ENCODE data around the gene OR56B4.

Gene OR56B4

GRCh38 chr11:6095798-6096197 is 11.7 kb upstream of the OR56B4 start:
- Histone ChIP-seq H2AFZ (no peak overlapping the region), H3K4me1 (no peaks in the 10 kb centered on the region), H3K79me2 (no peaks in the 10 kb centered on the region), H3K27ac (no peak overlapping the region), H3K9ac (no peak overlapping the region), H3K9me3 (ENCODE audit: control insufficient read depth, low read length) (no peaks in the 10 kb centered on the region), H3K27me3 (ENCODE audit: control insufficient read depth, insufficient read depth, low read length) (no peaks in the 10 kb centered on the region), H3K4me2 (ENCODE audit: low read length) (no peak overlapping the region), H3K4me3 (ENCODE audit: low read depth, low read length) (no peak overlapping the region), H3K36me3 (ENCODE audit: control insufficient read depth, insufficient read depth, low read length) (no peaks in the 10 kb centered on the region)
- TF ChIP-seq, protein P1, sequence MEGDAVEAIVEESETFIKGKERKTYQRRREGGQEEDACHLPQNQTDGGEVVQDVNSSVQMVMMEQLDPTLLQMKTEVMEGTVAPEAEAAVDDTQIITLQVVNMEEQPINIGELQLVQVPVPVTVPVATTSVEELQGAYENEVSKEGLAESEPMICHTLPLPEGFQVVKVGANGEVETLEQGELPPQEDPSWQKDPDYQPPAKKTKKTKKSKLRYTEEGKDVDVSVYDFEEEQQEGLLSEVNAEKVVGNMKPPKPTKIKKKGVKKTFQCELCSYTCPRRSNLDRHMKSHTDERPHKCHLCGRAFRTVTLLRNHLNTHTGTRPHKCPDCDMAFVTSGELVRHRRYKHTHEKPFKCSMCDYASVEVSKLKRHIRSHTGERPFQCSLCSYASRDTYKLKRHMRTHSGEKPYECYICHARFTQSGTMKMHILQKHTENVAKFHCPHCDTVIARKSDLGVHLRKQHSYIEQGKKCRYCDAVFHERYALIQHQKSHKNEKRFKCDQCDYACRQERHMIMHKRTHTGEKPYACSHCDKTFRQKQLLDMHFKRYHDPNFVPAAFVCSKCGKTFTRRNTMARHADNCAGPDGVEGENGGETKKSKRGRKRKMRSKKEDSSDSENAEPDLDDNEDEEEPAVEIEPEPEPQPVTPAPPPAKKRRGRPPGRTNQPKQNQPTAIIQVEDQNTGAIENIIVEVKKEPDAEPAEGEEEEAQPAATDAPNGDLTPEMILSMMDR (IDR thresholded peaks at IDR 0.05) = no peak

DNA sequence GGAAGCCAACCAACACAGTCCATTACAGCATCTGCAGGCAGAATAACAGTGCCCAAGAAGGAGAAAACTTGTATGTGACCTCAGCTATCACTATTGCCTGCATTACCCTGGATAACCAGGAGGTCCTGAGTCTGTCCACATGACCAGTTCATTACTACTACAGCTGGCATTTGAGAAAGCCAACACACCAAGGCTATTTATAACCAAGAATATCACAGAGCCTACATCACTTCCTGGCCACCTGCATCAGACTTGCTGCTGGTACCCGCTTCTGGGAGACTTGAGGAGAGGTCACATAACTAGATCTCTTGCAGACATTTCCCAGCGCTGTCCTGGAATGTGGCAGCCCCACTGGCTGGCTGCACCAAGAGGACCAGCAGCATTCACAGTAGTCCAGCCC is 11.1 kb upstream of the OR56B4 start:
- Histone ChIP-seq H3K27ac (no peak overlapping the region), H3K27me3 (ENCODE audit: control insufficient read depth, insufficient read depth, low read length) (no peaks in the 10 kb centered on the region), H3K79me2 (no peaks in the 10 kb centered on the region), H2AFZ (no peak overlapping the region), H3K4me2 (ENCODE audit: low read length) (no peak overlapping the region), H3K4me3 (ENCODE audit: low read depth, low read length) (no peak overlapping the region), H3K9ac (no peak overlapping the region), H3K4me1 (no peaks in the 10 kb centered on the region), H3K9me3 (ENCODE audit: control insufficient read depth, low read length) (no peaks in the 10 kb centered on the region), H3K36me3 (ENCODE audit: control insufficient read depth, insufficient read depth, low read length) (no peaks in the 10 kb centered on the region)
- TF ChIP-seq, protein P1 (IDR thresholded peaks at IDR 0.05) = no peak

DNA sequence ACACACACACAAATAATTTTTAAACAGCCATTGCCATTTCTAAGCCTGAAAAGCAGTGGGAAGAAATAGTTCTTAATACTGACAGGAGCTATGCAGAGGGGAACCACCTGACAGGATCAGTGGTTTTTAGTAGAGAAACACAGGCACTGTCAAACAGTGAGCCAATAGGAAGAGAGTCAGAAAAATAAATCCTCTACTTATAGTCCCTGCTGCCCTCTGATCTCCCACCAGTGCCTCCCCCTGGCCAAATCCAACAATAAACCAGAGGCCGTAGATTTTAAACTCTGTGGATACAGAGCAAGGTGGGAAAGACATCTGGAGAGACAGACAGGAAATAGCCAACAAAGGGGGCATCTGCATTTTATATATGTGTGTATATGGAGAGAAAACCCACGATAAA is 7.9 kb upstream of the OR56B4 start:
- no peaks in the 10 kb centered on the region for H3K27me3 ChIP-seq (ENCODE audit: control insufficient read depth, insufficient read depth, low read length)
- TF ChIP-seq, protein P1 (IDR thresholded peaks at IDR 0.05) = no peak

DNA sequence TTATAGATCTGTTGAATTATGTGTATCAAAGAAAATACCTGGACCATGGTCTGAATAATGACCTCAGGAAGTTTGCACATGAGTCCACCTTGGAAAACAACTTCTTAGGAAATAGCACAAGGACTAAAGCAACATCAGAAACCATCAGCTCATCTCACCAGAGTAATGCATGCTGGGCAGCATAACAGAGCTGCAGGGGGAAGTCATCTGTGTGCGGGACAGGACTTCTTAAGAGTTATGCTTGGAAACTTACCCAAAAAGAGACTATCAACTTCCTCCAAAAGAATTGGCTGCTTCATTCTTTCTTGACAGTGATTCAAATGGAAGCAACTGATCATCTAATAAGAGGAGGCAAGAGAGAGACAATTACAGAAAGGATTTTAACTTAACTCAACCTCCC is 2.5 kb downstream of the OR56B4 start:
- H3K9ac ChIP-seq = no peak overlapping the region
- no peaks in the 10 kb centered on the region for H3K36me3 ChIP-seq (ENCODE audit: control insufficient read depth, insufficient read depth, low read length)
- no peaks in the 10 kb centered on the region for H3K4me1 ChIP-seq
- H3K9me3 ChIP-seq (ENCODE audit: control insufficient read depth, low read length) = no peaks in the 10 kb centered on the region
- no peaks in the 10 kb centered on the region for H3K79me2 ChIP-seq
- H3K27ac ChIP-seq = no peak overlapping the region
- no peak overlapping the region for H2AFZ ChIP-seq
- no peak overlapping the region for H3K4me3 ChIP-seq (ENCODE audit: low read depth, low read length)
- TF ChIP-seq, protein P1 (IDR thresholded peaks at IDR 0.05) = no peak
- no peaks in the 10 kb centered on the region for H3K27me3 ChIP-seq (ENCODE audit: control insufficient read depth, insufficient read depth, low read length)
- no peak overlapping the region for H3K4me2 ChIP-seq (ENCODE audit: low read length)

More for the DNA sequence above, 7.9 kb upstream of the OR56B4 start:
- Histone ChIP-seq H3K9ac (no peak overlapping the region), H3K79me2 (no peaks in the 10 kb centered on the region), H3K4me2 (ENCODE audit: low read length) (no peak overlapping the region), H3K4me3 (ENCODE audit: low read depth, low read length) (no peak overlapping the region), H3K4me1 (no peaks in the 10 kb centered on the region), H2AFZ (no peak overlapping the region), H3K36me3 (ENCODE audit: control insufficient read depth, insufficient read depth, low read length) (no peaks in the 10 kb centered on the region), H3K27ac (no peak overlapping the region), H3K9me3 (ENCODE audit: control insufficient read depth, low read length) (no peaks in the 10 kb centered on the region)

- Histone ChIP-seq H3K79me2 (no peaks in the 10 kb centered on the region), H3K36me3 (ENCODE audit: control insufficient read depth, insufficient read depth, low read length) (no peaks in the 10 kb centered on the region), H2AFZ (no peak overlapping the region), H3K4me3 (ENCODE audit: low read depth, low read length) (no peak overlapping the region), H3K4me1 (no peaks in the 10 kb centered on the region), H3K4me2 (ENCODE audit: low read length) (no peak overlapping the region), H3K27ac (no peak overlapping the region), H3K27me3 (ENCODE audit: control insufficient read depth, insufficient read depth, low read length) (no peaks in the 10 kb centered on the region), H3K9me3 (ENCODE audit: control insufficient read depth, low read length) (no peaks in the 10 kb centered on the region), H3K9ac (no peak overlapping the region)
- TF ChIP-seq, protein P1 (IDR thresholded peaks at IDR 0.05) = no peak
Measured at GRCh38 chr11:6111673-6112072, 4.2 kb downstream of the OR56B4 start.
